Keratinocyte (primary cell): ENCODE data around the gene KRTAP24-1.

ENCODE experiments used
- CTCF ChIP-seq, 3 experiments: IDR thresholded peaks in 1 of 3; conservative IDR thresholded peaks in 1 of 3; optimal IDR thresholded peaks in 1 of 3; 2 replicates in 2 of 3; 3 replicates in 1 of 3; pipeline versions ENCODE3 to v1.5.1; 2011; ENCODE audit warnings: low read length in 3 of 3, mild to moderate bottlenecking in 3 of 3, moderate library complexity in 2 of 3, control low read depth in 1 of 3, inconsistent platforms in 1 of 3; ENCODE audit not compliant: insufficient read depth in 2 of 3; ENCODE audit errors: extremely low read depth in 1 of 3
- EZH2 ChIP-seq: IDR thresholded peaks from one replicate; pipeline ENCODE4 v1.6.1; 2012; ENCODE audit warnings: inconsistent platforms, mild to moderate bottlenecking, low read length, moderate library complexity

- TF ChIP-seq EZH2 (no peak), CTCF (optimal IDR thresholded peaks at IDR 0.05 in 1 of 3, IDR thresholded peaks at IDR 0.05 in 1 of 3, conservative IDR thresholded peaks at IDR 0.05 in 1 of 3; ENCODE audit: extremely low read depth in 1 of 3, insufficient read depth in 2 of 3, low read length in 3 of 3) (no peak)
These were observed 32.8 kb downstream of the KRTAP24-1 start for GRCh38 chr21:30249936-30250335.
